Activated CD4-positive, CD25-positive, alpha-beta regulatory T cell treated with anti-CD3 and anti-CD28 coated beads, Interleukin-2, amount 50 U/mL, for 16 hours (primary cell): ENCODE data around the gene LRRC28.

Source experiments
- DNase-seq: peaks from one replicate; pipeline ENCODE4 v3.0.0-alpha.2; 2020; ENCODE audit warnings: low read depth, low spot score

LRRC28 gene

DNA sequence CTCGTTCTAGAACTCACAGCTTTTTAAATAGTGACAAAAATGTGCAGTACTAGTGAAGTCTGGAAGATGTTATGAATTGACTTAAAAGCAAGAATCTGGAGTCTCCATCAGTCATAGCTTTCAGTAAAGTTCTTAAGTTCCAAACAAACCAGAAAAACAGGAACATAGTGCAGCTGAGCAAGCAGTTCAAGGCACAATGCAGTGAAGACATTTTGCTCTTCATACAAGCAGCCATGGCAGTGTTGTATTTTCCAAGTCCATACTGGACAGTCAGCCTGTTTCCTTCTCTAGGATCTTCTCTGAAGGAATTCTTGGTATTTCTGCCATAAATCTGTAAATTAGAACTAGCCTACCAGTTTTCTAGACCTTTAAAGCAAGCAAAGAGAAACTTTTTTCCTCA is 90.5 kb downstream of the LRRC28 start:
- no peak for DNase-seq

DNA sequence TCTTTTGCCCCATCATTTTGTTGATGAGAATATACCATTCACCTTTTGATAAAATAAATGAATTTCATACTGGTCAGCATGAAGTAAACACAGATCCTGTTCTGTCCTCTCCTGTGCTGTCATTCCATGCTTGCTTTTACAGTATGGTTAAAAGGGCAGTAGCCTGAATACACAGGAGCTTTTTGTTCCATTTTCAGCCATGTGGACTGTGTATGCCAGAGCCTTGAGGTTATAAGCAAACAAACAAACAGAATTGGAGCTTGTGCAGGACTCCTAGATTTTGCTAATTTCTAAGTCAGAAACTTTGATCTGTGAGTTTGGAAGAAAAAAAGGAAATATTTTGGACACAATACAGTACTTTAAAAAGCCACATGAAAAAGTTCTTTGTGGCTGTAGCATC is 91.9 kb downstream of the LRRC28 start:
- DNase-seq = no peak

DNA sequence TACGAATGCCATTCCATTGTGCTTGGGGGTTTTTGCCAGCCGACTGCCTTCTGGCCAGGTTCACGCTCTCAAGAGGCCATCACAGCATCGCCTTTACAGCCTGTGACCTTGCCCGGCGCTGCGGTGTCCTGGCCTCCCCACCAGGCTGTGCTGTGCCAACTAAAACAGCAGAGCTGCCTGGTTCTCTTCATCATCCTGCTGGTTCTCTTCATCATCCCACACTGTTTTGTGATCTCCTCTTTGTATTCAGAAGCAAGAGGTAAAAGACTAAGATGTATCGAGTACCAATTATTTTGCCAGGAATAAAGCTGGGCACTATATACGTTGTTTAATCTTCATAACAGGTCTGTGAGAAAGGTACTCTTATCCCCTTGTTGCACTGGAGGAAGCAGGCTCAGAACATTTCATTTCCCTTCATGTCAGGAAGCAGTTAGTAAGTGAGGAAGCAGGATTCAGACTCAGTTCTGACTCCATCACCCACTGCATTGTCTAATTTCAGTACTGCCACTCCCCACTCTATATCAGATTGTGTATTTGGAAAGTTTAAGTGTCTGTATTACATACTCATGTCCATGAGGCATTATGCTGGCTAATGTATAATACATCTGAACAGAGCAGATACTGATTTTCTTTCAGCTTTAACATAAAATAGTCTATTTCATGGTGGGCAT is 92.7 kb downstream of the LRRC28 start:
- peak; percentile 3 for DNase-seq

DNA sequence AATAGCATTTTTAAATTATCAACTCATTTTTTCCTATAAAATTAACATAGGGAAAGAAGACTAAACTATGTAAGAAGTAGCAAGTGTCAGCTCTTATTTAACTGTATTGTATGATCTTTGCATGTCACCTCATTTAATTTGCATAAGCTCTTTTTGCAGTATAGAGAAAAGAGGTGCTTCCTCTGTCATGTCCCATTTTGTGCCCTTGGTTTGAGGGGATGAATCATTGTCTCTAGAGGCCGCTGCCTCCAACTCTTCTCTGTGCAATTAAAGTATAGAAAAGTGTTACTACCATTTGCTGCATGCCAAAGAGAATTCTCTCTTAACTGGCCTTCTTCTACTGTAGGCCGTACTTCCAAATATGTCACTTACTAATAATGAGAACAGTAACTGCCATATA is 93.4 kb downstream of the LRRC28 start:
- no peak for DNase-seq

DNA sequence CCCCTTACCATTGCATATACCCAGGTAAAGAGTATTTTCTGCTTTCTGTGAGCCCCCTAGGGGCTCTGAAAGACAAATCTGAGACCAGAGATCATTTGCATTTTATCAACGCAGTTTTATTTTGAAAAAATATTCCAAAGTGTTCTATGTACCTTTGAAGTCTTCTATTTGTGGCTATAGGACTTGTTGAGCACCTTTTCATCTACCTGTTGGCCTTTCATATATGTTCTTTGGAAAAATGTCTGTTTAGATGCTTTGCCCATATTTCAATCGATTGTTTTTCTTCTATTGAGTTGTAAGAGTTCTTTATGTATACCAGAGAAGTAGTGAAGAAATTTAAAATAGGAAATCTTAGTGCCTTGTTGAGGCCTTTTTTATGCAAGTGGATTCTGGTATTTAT is 94.0 kb downstream of the LRRC28 start:
- no peak for DNase-seq

DNA sequence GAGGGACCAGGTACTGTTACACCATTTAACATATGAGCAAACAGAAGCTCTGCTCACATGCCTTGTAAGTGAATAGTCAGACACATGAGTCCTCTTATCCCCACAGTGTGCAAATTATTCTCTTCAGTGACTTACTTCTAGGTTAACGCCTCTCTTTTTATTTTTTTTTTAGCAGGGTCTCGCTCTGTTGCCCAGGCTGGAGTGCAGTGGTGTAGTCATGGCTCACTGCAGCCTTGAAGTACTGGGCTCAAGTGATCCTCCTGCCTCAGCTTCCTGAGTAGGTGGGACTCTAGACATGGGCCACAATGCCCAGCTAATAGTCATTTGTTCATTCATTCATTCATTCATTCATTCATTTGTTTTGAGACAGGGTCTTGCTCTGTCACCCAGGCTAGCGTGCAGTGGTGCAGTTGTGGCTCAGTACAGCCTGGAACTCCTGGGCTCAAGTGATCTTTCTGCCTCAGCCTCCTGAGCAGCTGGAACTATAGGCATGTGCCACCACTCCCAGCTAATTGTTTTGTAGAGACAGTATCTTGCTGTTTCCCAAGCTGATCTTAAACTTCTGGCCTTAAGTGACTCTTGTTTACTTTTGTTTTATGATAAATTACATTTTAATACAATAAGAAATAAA is 94.7 kb downstream of the LRRC28 start:
- no peak for DNase-seq

DNA sequence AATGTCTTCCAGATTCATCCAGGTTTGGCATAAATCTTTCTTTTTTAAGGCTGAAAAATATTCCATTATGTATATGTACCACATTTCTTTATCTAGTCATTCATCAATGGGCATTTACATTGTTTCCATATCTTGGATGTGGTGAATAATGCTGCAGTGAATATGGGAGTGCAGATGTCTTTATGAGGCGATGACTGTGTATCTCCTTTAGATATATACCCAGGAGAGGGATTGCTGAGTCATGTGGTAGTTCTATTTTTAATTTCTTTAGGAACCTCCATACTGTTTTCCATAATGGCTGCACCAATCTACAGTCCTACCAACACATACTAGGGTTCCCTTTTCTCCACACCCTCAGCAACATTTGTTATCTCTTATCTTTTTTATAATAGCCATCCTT is 96.3 kb downstream of the LRRC28 start:
- DNase-seq = no peak

DNA sequence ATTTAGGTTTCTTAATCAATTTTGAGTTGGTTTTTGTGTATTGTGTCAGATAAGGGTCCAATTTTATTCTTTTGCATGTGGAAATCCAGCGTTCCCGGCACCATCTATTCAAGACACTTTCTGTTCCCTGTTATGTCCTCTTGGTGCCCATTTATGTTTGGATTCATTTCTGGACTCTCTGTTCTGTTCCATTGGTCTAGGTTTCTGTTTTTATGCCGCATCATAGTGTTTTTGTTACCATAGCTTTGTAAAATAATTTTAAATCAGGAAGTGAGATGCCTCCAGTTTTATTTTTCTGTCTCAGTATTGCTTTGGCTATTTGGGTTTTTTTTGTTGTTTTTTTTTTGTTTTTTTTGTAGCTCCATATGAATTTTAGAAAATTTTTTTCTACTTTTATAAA is 97.1 kb downstream of the LRRC28 start:
- no peak for DNase-seq

DNA sequence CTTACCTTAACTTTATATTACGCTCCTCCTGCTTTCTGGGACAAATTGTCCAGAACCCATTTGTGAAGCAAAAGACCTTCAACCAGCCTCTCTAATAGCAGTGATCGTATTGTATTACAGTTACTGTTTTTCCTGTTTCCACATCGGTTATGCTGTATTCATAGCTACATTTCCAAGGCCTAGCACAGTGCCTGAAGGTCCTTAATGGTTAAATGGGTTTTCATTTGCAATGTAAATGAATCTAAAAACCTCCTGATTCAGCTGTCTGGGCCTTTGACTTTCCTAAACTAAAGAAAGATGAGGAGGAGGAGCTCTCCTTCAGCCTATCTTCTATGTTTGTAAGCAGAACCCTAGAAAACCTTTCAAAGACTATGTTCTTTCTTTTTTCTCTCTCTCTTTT is 99.1 kb downstream of the LRRC28 start:
- DNase-seq = no peak

DNA sequence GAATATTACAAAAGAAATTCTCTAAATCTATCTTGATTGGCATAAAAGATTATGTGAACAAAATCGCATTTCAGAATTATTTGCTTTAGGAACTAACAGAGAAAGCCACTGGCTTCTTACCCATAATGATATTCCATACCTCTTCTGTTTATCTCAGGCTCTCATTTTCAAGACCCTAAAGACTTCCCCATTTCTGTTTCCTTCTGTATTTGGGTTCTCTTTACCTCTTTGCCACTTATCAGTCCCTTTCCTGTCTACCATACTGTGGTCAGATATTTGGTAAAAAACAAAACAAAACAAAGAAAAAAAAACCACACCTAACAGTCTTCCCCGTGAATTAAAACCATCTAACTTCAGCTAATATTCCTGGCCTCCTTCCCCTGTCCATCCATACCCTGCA is 108.5 kb downstream of the LRRC28 start:
- no peak for DNase-seq

DNA sequence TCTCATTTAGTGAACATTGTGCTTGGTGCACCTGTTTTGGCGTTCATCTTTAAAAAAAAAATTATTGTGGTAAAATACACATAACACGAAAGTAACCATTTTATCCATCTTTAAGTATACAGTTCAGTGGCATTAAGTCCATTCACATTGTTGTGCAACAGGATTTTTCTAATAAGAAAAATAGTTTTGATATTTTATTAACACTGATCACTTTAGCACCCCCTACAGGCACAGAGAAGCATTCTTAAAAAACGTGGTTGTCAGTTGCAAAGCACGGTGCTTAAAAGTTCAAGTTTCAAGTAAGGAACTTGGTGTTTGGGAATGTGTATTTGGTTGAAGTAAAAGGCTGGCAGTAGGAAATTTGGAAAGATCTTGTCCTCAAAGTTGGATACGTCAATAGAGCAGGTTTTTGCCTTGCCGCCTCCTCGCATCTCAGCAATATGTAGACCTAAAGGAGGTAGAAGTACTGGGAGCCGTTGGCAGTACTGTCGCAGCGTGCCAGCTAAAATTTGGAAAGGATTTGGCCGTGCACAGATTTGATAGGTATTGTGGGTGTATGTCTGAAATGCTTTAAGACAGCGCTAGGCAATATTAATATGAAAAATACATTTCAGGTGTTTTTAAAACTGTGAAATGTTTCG is 110.4 kb downstream of the LRRC28 start:
- DNase-seq = no peak

DNA sequence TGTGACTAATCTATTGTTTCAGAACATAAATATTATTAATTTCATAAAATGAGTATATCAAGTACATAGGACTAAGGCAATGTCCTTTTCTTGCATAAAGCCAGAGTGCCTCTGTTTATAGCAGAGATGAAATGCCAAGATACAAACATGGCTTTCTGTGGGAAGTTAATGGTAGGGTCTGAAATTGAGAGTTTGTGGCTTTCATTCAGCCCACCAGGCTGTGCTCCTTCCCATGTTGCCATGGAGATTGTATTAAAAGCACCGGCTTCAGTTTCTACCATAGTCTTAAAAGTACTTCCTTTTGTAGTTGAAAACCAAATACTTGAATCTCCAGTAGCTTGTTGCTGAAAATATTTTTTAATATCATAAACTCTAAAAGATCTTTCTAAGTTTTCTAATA is 114.0 kb downstream of the LRRC28 start:
- no peak for DNase-seq

DNA sequence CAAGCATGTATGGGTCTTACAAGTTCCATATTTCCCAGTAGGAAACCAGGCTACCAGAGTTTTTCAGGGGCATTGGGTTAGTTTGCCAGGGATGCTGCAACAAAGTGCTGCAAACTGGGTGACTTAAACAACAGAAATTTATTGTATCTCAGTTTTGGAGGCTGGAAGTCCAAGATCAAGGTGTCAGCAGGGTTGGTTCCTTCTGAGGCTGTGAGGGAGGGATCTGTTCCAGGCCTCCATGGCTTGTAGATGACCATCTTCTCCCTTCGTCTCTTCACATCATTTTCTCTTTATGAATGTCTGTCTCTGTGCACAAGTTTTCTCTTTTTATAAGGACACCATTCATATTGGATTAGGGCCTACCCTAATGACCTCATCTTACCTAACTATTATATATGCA is 114.7 kb downstream of the LRRC28 start:
- no peak for DNase-seq

DNA sequence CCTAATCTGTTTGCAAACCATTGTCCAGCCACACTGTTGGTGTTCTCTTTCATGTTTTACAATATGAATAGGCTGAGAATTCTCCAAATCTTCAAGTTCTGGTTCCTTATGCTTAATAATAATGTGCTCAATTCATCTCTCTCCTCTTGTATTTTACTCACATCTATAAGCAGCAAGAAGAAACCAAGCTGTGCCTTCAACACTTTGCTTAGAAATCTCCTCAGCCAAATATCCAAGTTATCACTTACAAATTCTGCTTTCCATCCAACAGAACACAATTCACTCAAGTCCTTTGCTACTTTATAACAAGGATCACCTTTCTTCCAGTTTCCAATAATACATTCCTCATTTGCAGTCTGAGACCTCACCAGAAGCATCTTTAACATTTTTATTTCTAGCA is 117.5 kb downstream of the LRRC28 start:
- no peak for DNase-seq

DNA sequence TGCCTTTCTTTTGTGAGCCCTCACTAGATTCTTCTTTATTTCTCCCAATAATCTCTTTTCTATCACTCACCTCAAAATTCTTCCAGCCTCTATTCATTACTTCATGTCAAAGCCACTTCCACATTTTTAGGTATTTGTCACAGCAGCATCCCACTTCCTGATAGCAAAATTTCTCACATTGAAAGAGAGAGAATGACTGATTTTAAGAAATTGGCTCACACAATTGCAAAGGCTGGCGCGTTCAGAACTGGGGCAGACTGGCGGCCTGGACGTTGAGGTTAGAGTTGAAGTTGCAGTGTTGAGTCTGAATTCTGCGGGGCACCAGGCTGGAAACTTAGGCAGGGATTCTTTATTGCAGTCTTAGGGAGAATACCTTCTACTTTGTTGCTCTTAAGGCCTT is 117.9 kb downstream of the LRRC28 start:
- no peak for DNase-seq

DNA sequence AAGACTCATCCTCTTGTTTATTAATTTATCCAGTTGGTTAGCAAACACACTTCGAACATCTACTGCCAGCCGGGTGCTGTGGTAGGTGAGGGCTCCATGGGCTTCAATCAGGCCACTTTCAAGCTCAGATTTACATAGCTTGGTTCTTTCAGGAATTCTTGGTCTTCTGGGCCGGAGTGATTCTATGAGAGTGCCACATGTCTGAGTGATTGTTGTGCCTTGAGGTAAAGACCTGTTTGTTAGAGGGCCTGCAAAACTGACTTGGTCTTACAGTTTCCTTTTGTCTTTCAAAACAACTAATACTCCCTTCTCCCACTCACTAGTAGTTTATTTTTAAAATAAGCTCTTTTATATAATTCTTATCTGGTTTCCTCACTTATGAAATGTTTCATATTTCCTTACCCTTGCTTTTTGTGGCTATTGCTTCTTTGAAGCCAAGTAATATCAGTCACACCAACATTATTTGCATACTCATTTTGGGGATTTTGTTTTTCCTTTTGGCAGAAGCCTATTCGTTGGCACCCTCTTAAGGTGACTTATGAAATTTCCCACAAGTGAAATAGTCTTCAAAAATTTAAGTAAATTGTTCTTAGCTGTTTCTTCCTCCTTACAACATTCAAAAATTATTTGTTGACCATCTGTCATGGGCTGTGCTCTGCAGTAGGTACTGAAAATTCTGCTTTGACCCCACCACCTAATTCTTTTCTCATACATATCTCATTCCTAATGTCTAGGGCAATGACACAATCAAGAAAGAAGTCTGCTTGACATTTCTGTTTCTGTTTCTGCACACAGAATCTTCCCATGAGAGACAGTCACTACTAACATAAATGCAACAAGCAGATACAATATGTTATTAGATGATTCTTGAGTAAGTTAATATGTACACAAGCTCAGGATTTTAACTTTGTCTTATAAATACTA is 120.2 kb downstream of the LRRC28 start:
- no peak for DNase-seq

DNA sequence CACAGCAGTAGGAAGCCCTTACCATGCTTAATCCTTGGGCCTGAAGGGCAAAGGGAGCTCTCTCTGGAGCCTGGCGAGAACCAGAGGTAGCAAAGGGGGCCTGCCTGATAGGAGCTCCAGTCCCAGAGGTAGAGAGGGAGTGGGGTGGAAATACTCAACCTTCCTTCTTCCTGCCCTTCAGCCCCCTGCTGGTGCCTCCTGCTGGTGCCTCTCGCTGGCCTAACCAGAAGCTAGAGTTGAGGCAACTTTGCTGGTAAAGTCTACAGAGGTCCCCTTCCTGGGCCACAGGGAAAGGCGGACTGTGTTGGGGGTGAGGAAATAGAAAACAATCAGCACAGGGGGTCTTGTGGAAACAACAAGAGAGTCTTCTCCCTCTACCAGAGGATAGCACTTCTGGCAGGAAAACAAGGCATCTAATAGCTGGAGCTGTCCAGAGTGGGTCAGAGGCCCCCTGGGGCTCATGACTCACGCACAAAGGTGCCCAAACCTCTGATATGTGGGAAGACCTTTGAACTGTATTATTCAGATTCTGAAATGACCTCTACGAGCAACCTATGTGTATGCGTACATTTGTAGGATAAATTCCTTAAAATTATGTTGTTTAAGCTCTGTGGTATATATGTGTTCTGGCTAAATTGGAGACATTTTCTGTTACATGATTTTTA is 133.9 kb downstream of the LRRC28 start:
- no peak for DNase-seq

DNA sequence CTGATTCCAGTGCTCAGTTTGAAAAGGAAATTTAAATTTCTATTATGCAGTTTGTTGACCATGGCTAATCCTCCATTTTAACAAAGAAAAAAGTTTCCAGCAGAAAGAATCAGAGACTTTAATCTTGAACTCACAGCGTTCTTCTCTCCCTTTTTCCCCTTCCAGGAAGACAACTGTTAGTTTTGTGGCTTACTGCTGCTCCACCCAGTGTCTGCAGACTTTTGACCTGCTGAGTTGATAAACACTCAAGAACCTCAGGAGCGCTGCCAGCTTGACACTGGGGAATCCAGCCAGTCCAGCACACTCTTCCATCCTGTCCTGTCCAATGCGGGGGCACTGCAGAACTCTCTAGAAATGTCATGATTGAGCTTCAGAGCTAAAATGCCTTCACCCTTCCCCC is 134.6 kb downstream of the LRRC28 start:
- DNase-seq = no peak

DNA sequence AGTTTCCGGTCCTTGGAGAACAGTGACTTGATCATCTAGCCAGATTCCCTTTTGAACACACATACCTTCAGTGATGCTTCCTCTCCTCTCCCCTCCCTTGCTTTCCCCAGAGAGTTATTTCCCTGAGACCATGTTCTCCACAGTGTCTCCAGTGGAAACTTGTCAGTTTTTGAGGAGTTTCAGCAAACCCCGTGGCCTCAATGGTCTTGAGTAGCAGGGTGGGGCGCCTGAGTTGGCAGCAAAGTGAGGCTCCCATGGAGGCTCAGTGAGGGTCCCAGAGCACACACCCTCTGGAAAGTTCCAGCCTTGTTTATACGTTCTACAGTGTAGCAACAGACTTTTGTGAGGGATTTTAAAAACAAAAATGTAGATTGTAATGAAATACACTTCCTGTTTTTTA is 135.1 kb downstream of the LRRC28 start:
- no peak for DNase-seq

DNA sequence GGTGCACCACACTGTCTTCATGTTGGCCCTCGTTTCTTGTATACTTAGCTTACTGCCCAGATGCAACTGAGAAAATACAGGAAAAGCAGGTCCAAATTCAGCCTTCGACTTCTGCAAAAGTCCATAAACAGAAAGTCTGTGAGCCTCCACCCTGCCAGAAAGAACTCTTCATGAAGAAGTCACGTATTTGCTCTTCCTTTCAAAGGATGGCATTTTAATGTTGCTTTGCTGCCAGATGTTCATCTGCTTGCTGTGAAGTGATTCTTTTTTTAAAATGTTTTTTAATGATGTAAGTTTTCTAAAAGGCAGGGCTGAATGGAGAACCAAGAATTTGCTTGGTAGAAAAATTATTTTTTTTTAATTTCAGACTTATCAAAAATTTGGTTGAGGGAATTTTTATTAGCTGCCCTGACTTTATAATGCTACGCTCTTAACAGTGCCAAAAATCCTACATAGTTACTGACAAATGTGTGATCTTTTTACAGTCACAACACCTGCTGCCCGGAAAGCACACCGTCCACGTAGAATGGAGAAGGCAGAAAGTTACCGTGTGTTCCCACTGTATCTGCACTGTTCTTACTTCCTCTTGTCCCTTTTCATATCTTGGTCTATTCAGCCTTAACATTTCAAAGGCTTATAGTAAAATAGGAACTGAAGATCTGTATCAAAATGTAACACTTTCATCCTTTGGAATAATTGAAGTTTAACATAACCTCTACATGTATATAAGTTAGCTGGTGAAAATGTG is 136.3 kb downstream of the LRRC28 start:
- no peak for DNase-seq

DNA sequence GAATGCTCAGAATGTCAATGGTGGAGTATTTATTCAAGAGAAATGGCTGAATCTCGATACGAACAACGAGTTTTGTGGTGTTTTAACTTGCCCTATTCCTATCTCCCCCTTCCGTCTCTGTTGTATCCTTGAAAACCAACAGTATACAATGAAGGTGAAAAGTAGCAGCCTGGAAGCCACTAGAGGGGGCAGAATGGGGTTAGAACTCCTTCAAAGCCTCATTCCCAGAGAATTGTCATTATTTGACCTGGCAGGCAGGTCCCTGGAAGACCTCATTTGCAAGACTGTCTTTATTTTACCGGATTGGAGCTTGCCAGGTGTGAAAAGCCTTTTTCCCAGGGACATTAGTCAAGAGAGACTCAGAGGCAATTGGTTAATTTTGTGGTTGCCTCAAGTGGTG is 139.4 kb downstream of the LRRC28 start:
- no peak for DNase-seq
